IMR-90 (cell line): Measurements from ENCODE around the gene UBE2K. TPM values are rescaled to one million over a fixed set of nuclear protein-coding genes. Genes with fewer than 3 reads are reported as not detected.
A peak's percentile ranks its signal among the peaks of the same experiment; 100 is the strongest.

ENCODE experiments used
- ATAC-seq: fragments of 200-7000 bp; cut with Tn5 transposase; 2 replicates; pipeline ENCODE4 v1.9.1; 2020; ENCODE audit warnings: low read depth, mild to moderate bottlenecking, moderate library complexity
- BruUV-seq: library from RNA; stranded (reverse); fragments of 400-500 nt; replicated peaks from 2 replicates; lab custom pipeline; 2021; lab: Mats Ljungman, UMichigan
- CTCF ChIA-PET: fragments of 300-600 bp; formaldehyde crosslinking; extraction: SDS; loops from one replicate; lab custom pipeline; 2021; ENCODE audit warnings: antibody characterized with exemption; lab: Yijun Ruan, JAX
- POLR2A ChIA-PET: fragments of 300-600 bp; sonication (Branson Sonifier 250); formaldehyde crosslinking; loops from one replicate; lab custom pipeline; 2022; ENCODE audit warnings: antibody characterized with exemption; ENCODE audit not compliant: unreplicated experiment; lab: Charles Lee
- DNase-seq: peaks from one replicate; pipeline ENCODE4 v3.0.0; 2013
- H2AFZ ChIP-seq: replicated peaks from 2 replicates; pipeline ENCODE3; 2013; ENCODE audit warnings: low read length, mild to moderate bottlenecking; ENCODE audit not compliant: poor library complexity
- H2AK5ac ChIP-seq: 2 replicates; pipeline ENCODE4 v1.6.1; 2013; ENCODE audit warnings: low read depth, low read length, inconsistent platforms
- H2AK9ac ChIP-seq: replicated peaks from 2 replicates; pipeline ENCODE3; 2013; ENCODE audit warnings: mild to moderate bottlenecking, low read depth, low read length, moderate library complexity; ENCODE audit not compliant: poor library complexity
- H2BK120ac ChIP-seq: 2 replicates; pipeline ENCODE4 v1.6.1; 2013; ENCODE audit warnings: low read depth, low read length, inconsistent platforms
- H2BK15ac ChIP-seq: 3 replicates; pipeline ENCODE4 v1.6.1; 2013; ENCODE audit warnings: low read depth, low read length, inconsistent platforms
- H2BK20ac ChIP-seq: 2 replicates; pipeline ENCODE4 v1.6.1; 2013; ENCODE audit warnings: low read depth, mild to moderate bottlenecking, inconsistent platforms, low read length, moderate library complexity
- H2BK5ac ChIP-seq: 2 replicates; pipeline ENCODE4 v1.6.1; 2013; ENCODE audit warnings: mild to moderate bottlenecking, low read depth, low read length, inconsistent platforms; ENCODE audit not compliant: poor library complexity, severe bottlenecking
- H3K14ac ChIP-seq: replicated peaks from 2 replicates; pipeline ENCODE4 v1.6.1; 2013; ENCODE audit warnings: low read depth, low read length, inconsistent platforms
- H3K18ac ChIP-seq: 2 replicates; pipeline ENCODE4 v1.6.1; 2013; ENCODE audit warnings: low read depth, low read length, control low read depth
- H3K23ac ChIP-seq: 2 replicates; pipeline ENCODE4 v1.6.1; 2013; ENCODE audit warnings: low read depth, low read length, inconsistent platforms
- H3K27ac ChIP-seq: 2 replicates; pipeline ENCODE4 v1.5.1; 2013; ENCODE audit warnings: mild to moderate bottlenecking, control low read depth, low read length; ENCODE audit not compliant: insufficient read depth
- H3K27me3 ChIP-seq: 2 replicates; pipeline ENCODE4 v1.6.1; 2013; ENCODE audit warnings: low read length; ENCODE audit not compliant: control insufficient read depth, insufficient read depth
- H3K36me3 ChIP-seq: 2 replicates; pipeline ENCODE4 v1.6.1; 2013; ENCODE audit warnings: low read length, mixed read lengths; ENCODE audit not compliant: control insufficient read depth, insufficient read depth
- H3K4ac ChIP-seq: 2 replicates; pipeline ENCODE4 v1.6.1; 2013; ENCODE audit warnings: low read depth, low read length, inconsistent platforms
- H3K4me1 ChIP-seq: 2 replicates; pipeline ENCODE4 v1.6.1; 2013; ENCODE audit warnings: low read length, mixed read lengths; ENCODE audit not compliant: control insufficient read depth, insufficient read depth
- H3K4me2 ChIP-seq: 2 replicates; pipeline ENCODE4 v1.6.1; 2013; ENCODE audit warnings: low read depth, mild to moderate bottlenecking, control low read depth, low read length, moderate library complexity
- H3K4me3 ChIP-seq: 2 replicates; pipeline ENCODE4 v1.5.1; 2013; ENCODE audit warnings: low read depth, mild to moderate bottlenecking, control low read depth, low read length, moderate library complexity; ENCODE audit not compliant: insufficient read depth
- H3K56ac ChIP-seq: 2 replicates; pipeline ENCODE4 v1.6.1; 2013; ENCODE audit warnings: low read length, inconsistent platforms; ENCODE audit not compliant: insufficient read depth; ENCODE audit errors: extremely low read depth
- H3K79me1 ChIP-seq, 2 experiments: 2 replicates each; pipeline ENCODE4 v1.6.1; 2013; ENCODE audit warnings: low read length in 2 of 2, inconsistent platforms in 1 of 2, low read depth in 1 of 2
- H3K9ac ChIP-seq: 2 replicates; pipeline ENCODE4 v1.6.1; 2013; ENCODE audit warnings: low read depth, low read length, control low read depth
- H3K9me1 ChIP-seq: 2 replicates; pipeline ENCODE4 v1.6.1; 2013; ENCODE audit warnings: low read length, inconsistent platforms; ENCODE audit not compliant: insufficient read depth
- H3K9me3 ChIP-seq: 2 replicates; pipeline ENCODE4 v1.6.1; 2013; ENCODE audit warnings: low read length; ENCODE audit not compliant: control insufficient read depth, insufficient read depth
- H4K20me1 ChIP-seq: 2 replicates; pipeline ENCODE4 v1.6.1; 2013; ENCODE audit warnings: low read length, inconsistent platforms; ENCODE audit not compliant: insufficient read depth
- H4K5ac ChIP-seq: 2 replicates; pipeline ENCODE4 v1.6.1; 2013; ENCODE audit warnings: mild to moderate bottlenecking, low read depth, low read length, control low read depth
- H4K8ac ChIP-seq, 2 experiments: 2 replicates each; pipeline ENCODE4 v1.6.1; 2013; ENCODE audit warnings: low read depth in 2 of 2, low read length in 2 of 2, control low read depth in 1 of 2, inconsistent platforms in 1 of 2
- H4K91ac ChIP-seq: 2 replicates; pipeline ENCODE4 v1.6.1; 2013; ENCODE audit warnings: low read depth, low read length, inconsistent platforms; ENCODE audit not compliant: insufficient read depth
- BHLHE40 ChIP-seq: fragments of 150-350 bp; IDR thresholded peaks from 2 replicates; pipeline ENCODE4 v1.6.1; 2016; ENCODE audit warnings: mild to moderate bottlenecking, low read depth, low read length
- CEBPB ChIP-seq: IDR thresholded peaks from 2 replicates; pipeline ENCODE4 v1.6.1; 2012; ENCODE audit warnings: low read depth, low read length, improper control_type of control experiment
- CHD1 ChIP-seq: IDR thresholded peaks from 2 replicates; pipeline ENCODE4 v1.6.1; 2012; ENCODE audit warnings: low read depth, low read length, improper control_type of control experiment
- FOS ChIP-seq: fragments of 150-350 bp; IDR thresholded peaks from 2 replicates; pipeline ENCODE4 v1.6.1; 2016; ENCODE audit warnings: low read depth, low read length
- MAFK ChIP-seq: IDR thresholded peaks from 2 replicates; pipeline ENCODE4 v1.6.1; 2012; ENCODE audit warnings: low read depth, low read length, improper control_type of control experiment
- MAZ ChIP-seq: IDR thresholded peaks from 2 replicates; pipeline ENCODE4 v1.6.1; 2012; ENCODE audit warnings: low read depth, mild to moderate bottlenecking, low read length, improper control_type of control experiment, moderate library complexity, borderline replicate concordance
- MXI1 ChIP-seq: IDR thresholded peaks from 2 replicates; pipeline ENCODE4 v1.6.1; 2012; ENCODE audit warnings: low read depth, mild to moderate bottlenecking, low read length, moderate library complexity, borderline replicate concordance
- NFE2L2 ChIP-seq: fragments of 150-350 bp; IDR thresholded peaks from 2 replicates; pipeline ENCODE4 v1.6.1; 2016; ENCODE audit warnings: low read depth, mild to moderate bottlenecking, low read length
- POLR2A ChIP-seq: IDR thresholded peaks from 2 replicates; pipeline ENCODE4 v1.6.1; 2012; ENCODE audit warnings: mild to moderate bottlenecking, low read depth, low read length
- RAD21 ChIP-seq: IDR thresholded peaks from 2 replicates; pipeline ENCODE4 v1.6.1; 2012; ENCODE audit warnings: low read length, improper control_type of control experiment
- RCOR1 ChIP-seq: IDR thresholded peaks from 2 replicates; pipeline ENCODE4 v1.6.1; 2012; ENCODE audit warnings: mild to moderate bottlenecking, low read length, improper control_type of control experiment; ENCODE audit not compliant: insufficient replicate concordance
- RFX5 ChIP-seq: IDR thresholded peaks from 2 replicates; pipeline ENCODE4 v1.8.0; 2012; ENCODE audit warnings: low read depth, mild to moderate bottlenecking, low read length, moderate library complexity
- SMC3 ChIP-seq: fragments of 150-350 bp; IDR thresholded peaks from 2 replicates; pipeline ENCODE4 v1.6.1; 2016; ENCODE audit warnings: low read depth, mild to moderate bottlenecking, antibody characterized with exemption, low read length, moderate library complexity
- WGBS, 2 experiments: methylation state at CpG; one replicate each; pipeline versions ENCODE4 v1.1.5 to v1.1.7; 2013; ENCODE audit warnings: missing lambda C conversion rate in 2 of 2; ENCODE audit not compliant: insufficient read length in 1 of 2; ENCODE audit errors: extremely low coverage in 2 of 2; 5-methylcytosine and 5-hydroxymethylcytosine counted together
- dilution Hi-C: fragments of 300-500 bp; cut with HindIII; formaldehyde crosslinking; loops from one replicate; pipeline ENCODE4 v1.14.3; 2018; ENCODE audit warnings: low sequenced_read_pairs; ENCODE audit not compliant: unreplicated experiment
- in situ Hi-C: fragments of 300-500 bp; cut with MboI; formaldehyde crosslinking; loops from 3 replicates; pipeline ENCODE4 v1.14.3; 2019; ENCODE audit warnings: low sequenced_read_pairs, inconsistent platforms, mixed read lengths
- intact Hi-C: fragments of 100-400 bp; cut with micrococcal nuclease; formaldehyde crosslinking; loops from 2 replicates; pipeline ENCODE4 v1.10.0; 2022
- polyA plus RNA-seq, 3 experiments: library from polyadenylated mRNA; depleted of rRNA; stranded (reverse); fragments of >200 nt; gene quantifications; 2 replicates each; pipeline ENCODE4 v1.2.3, GENCODE V29; 2012; ENCODE audit warnings: low replicate concordance in 1 of 3
- total RNA-seq: library from RNA; depleted of rRNA; stranded (reverse); fragments of >200 nt; gene quantifications from 2 replicates; pipeline ENCODE4 v1.2.3, GENCODE V29; 2012
- TF ChIP-seq, protein P1 (sequence below): fragments of 150-350 bp; IDR thresholded peaks from 2 replicates; pipeline ENCODE4 v1.6.1; 2017; ENCODE audit warnings: mild to moderate bottlenecking, antibody characterized with exemption, low read length, low read depth
- TF ChIP-seq, protein P2 (sequence below): conservative IDR thresholded peaks from 2 replicates; pipeline ENCODE4 v1.5.1; 2012; ENCODE audit warnings: mild to moderate bottlenecking, low read depth, low read length, improper control_type of control experiment
- TF ChIP-seq, protein P3 (sequence below): fragments of 150-350 bp; IDR thresholded peaks from 2 replicates; pipeline ENCODE4 v1.6.1; 2016; ENCODE audit warnings: low read depth, mild to moderate bottlenecking, low read length, moderate library complexity, borderline replicate concordance

The UBE2K gene
- total and polyA plus RNA-seq, 2 of the 4 experiments (the other 2 are of a cell fraction) = 17.7 to 44.8 TPM

DNA sequence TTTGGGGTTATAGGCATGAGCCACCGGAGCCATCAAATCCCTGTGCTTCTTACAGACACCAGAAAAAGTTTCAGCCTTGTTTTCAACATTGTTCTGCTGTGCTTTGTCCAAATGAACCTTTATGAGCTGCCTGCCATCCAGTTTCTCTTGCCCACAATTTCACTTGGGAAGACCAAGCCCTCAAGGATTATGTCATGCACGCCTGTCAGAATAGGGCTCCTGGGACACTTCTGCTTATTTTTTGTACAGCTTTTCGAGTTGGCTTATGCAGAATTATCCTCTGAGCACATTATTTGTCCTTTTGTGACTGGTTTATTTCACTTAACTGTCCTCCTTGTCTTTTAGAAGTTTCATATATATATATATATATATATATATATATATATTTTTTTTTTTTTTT, 16.2 kb downstream of the UBE2K start:
- DNase-seq = no peak
- 100% methylated on average over 1 of the region's 3 CpGs; no CpG with 5 or more reads in 1 of the 2 experiments for WGBS, 2 experiments
- in situ Hi-C loops = no loop called here
- Histone ChIP-seq H3K9me3 (peaks cover 2% of the 10 kb centered on the region; the same call in 1 of the 2 replicates), H3K79me1 (peaks cover 13 to 49% of the 10 kb centered on the region in 2 experiments), H3K9ac (no peak overlapping the region), H4K8ac (peak overlapping the region in 1 of 2 experiments; percentile 8; a peak in 1 of 4 replicates), H2BK20ac (no peak overlapping the region), H4K5ac (no peak overlapping the region), H3K14ac (no peak overlapping the region), H3K27ac (peak overlapping the region; percentile 6; the same call in 1 of the 2 replicates), H3K18ac (no peak overlapping the region), H2BK5ac (peak overlapping the region; percentile 2), H3K4me3 (no peak overlapping the region), H4K91ac (0 out of 2 replicates have a peak overlapping the region, but pooled peaks have one; percentile 2), H2BK120ac (peak overlapping the region; percentile 8; the same call in 1 of the 2 replicates), H3K9me1 (0 out of 2 replicates have a peak, but pooled peaks cover 5% of the 10 kb centered on the region), H2AK5ac (no peak overlapping the region), H3K56ac (no peak overlapping the region), H3K23ac (no peak overlapping the region), H4K20me1 (peaks cover 76% of the 10 kb centered on the region), H3K4me1 (peaks cover 13% of the 10 kb centered on the region), H3K4ac (0 out of 2 replicates have a peak overlapping the region, but pooled peaks have one; percentile 6), H3K36me3 (peaks cover 3% of the 10 kb centered on the region; the same call in 1 of the 2 replicates), H2AK9ac (no peak overlapping the region), H3K4me2 (no peak overlapping the region), H3K27me3 (no peaks in the 10 kb centered on the region), H2AFZ (no peak overlapping the region), H2BK15ac (no peak overlapping the region)
- dilution Hi-C loops = no loop called here
- no TSS peak for BruUV-seq
- intact Hi-C loops = no loop called here
- ATAC-seq = no peak
- TF ChIP-seq POLR2A (no peak), RAD21 (no peak), RFX5 (no peak), SMC3 (no peak), MAFK (no peak), CEBPB (no peak), CHD1 (no peak), FOS (no peak), BHLHE40 (no peak), MXI1 (no peak), NFE2L2 (no peak), MAZ (no peak), RCOR1 (no peak)
- TF ChIP-seq, protein P1, sequence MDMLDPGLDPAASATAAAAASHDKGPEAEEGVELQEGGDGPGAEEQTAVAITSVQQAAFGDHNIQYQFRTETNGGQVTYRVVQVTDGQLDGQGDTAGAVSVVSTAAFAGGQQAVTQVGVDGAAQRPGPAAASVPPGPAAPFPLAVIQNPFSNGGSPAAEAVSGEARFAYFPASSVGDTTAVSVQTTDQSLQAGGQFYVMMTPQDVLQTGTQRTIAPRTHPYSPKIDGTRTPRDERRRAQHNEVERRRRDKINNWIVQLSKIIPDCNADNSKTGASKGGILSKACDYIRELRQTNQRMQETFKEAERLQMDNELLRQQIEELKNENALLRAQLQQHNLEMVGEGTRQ = no peak
- TF ChIP-seq, protein P2, sequence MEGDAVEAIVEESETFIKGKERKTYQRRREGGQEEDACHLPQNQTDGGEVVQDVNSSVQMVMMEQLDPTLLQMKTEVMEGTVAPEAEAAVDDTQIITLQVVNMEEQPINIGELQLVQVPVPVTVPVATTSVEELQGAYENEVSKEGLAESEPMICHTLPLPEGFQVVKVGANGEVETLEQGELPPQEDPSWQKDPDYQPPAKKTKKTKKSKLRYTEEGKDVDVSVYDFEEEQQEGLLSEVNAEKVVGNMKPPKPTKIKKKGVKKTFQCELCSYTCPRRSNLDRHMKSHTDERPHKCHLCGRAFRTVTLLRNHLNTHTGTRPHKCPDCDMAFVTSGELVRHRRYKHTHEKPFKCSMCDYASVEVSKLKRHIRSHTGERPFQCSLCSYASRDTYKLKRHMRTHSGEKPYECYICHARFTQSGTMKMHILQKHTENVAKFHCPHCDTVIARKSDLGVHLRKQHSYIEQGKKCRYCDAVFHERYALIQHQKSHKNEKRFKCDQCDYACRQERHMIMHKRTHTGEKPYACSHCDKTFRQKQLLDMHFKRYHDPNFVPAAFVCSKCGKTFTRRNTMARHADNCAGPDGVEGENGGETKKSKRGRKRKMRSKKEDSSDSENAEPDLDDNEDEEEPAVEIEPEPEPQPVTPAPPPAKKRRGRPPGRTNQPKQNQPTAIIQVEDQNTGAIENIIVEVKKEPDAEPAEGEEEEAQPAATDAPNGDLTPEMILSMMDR = no peak
- TF ChIP-seq, protein P3, sequence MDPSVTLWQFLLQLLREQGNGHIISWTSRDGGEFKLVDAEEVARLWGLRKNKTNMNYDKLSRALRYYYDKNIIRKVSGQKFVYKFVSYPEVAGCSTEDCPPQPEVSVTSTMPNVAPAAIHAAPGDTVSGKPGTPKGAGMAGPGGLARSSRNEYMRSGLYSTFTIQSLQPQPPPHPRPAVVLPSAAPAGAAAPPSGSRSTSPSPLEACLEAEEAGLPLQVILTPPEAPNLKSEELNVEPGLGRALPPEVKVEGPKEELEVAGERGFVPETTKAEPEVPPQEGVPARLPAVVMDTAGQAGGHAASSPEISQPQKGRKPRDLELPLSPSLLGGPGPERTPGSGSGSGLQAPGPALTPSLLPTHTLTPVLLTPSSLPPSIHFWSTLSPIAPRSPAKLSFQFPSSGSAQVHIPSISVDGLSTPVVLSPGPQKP = no peak
- POLR2A ChIA-PET = no interaction called here
- CTCF ChIA-PET = interaction anchor here (0.6 to 1.6 kb wide), 4 partner anchors 18 to 596 kb away, joined by 3 to 4 read pairs (median 3); no protein-coding TSS in a partner anchor
